Glomerular endothelial cell (primary cell): ENCODE data around the gene KAZN. TPM values are rescaled to one million over a fixed set of nuclear protein-coding genes. Genes with fewer than 3 reads are reported as not detected.

ENCODE experiments used
- DNase-seq: peaks from one replicate; pipeline ENCODE4 v3.0.0-alpha.2; 2011; ENCODE audit warnings: low read depth, low spot score; ENCODE audit errors: extremely low read depth
- total RNA-seq: library from RNA; depleted of rRNA; stranded (reverse); fragments of >200 nt; gene quantifications from 2 replicates; pipeline ENCODE4 v1.2.3, GENCODE V29; 2015

KAZN gene
- total RNA-seq, 1 donor from 2014 or later = 6.9 TPM

DNA sequence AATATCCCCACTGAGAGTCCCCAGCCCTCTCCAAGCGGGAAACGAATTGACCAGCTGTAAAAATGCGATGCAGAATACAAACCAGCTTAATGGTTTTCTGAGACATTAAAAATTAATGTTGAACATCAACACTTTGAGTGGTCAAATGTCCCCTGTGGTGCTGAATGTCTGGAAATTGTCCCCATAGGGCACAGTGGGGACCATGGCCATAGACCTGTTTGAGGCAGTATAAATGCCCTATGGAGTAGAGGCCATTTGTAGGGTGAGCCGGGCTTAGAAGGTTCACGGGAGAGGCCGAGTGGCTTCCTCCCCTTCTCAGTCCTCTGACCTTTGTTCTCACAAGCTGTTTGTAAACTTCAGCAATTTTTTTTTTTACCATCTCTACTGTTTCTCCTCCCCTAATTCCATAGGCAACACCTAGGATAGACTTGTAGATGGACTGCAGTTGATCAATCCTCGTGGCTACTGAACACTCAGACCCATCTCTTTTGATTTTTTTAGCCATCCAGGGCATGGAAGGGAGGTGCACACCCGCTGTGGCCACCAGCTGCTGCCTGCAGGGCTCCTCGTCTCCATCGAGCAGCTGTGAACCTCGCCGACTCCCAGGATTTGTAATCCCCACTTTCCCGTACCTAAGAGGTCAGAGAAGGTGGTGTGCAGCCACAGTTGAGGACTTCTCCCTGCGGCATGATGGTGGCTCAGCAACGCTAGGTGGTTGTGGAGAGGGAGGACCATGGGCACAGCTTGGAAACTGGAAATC, 41.0 kb downstream of the KAZN start:
- DNase-seq = no peak

DNA sequence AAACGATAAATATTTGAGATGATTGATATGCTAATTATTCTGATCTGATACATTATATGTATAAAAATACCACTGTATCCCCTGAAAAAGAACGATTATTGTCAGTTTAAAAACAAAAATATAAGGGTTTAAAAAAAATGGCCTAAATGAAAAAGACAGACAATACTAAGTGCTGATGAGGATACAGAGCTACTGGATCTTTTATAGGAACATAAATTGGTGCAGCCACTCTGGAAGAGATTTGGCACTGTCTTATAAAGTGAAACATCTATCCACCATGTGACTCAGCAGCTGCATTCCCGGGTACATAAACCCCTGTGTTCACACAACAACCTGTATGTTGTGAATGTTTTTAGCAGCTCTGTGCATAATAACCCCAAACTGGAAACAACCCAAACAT, 44.2 kb downstream of the KAZN start:
- no peak for DNase-seq

DNA sequence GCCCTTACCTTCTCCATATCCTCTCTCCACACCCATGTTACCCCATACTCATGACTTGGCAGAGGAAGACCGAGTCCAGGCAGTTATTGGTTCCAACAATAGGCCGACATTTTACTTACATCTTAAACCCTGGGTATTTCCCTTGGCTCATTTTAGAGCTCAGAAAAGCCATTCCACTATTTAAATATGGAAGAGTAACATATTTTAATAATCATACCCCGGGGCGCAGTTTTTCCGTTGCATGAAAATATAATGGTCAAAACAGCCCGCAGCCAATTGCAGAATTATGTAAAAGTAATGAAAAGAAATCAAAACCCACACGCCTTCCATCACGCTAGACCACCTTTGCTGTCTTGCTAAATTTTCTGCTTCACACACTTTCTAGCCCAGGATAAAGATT, 48.5 kb downstream of the KAZN start:
- DNase-seq = no peak

DNA sequence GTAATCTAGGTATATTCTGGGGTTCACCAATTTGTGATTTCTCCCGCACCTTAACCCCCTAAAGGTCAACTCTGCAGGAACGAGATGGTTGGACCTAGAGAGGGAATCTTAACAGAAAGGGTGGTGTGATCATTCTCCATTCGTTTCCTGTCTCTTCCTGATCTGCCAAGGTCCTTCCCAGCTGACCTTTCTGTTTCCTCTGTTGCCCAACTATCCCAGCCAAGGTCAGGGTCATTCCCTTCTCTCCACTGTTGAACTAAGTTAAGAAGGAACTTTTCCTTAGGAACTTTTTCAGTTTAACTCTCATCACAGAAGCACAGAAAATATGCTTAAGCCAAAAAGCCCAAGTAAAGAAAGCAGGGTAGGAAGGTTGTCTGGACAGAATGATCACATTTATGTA, 49.3 kb downstream of the KAZN start:
- no peak for DNase-seq

DNA sequence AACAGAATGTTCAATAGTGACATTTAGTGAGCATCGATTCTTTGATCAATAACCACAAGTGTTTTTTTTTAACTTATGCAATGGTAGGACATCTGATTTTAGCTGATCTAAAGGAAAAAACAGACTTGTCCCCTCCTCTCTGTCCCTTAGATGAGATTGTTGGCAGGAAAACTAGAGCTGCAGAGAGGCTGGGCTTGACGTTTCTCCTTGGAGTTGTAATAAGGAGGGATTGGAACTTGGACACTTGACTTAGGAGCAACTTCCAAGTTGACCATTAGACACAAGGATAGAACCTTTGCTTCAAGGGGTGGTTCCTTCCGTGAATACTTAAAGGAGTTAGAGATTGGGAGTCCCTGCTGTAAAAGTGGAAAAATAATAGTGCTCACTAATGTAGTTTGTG, 49.9 kb downstream of the KAZN start:
- no peak for DNase-seq

DNA sequence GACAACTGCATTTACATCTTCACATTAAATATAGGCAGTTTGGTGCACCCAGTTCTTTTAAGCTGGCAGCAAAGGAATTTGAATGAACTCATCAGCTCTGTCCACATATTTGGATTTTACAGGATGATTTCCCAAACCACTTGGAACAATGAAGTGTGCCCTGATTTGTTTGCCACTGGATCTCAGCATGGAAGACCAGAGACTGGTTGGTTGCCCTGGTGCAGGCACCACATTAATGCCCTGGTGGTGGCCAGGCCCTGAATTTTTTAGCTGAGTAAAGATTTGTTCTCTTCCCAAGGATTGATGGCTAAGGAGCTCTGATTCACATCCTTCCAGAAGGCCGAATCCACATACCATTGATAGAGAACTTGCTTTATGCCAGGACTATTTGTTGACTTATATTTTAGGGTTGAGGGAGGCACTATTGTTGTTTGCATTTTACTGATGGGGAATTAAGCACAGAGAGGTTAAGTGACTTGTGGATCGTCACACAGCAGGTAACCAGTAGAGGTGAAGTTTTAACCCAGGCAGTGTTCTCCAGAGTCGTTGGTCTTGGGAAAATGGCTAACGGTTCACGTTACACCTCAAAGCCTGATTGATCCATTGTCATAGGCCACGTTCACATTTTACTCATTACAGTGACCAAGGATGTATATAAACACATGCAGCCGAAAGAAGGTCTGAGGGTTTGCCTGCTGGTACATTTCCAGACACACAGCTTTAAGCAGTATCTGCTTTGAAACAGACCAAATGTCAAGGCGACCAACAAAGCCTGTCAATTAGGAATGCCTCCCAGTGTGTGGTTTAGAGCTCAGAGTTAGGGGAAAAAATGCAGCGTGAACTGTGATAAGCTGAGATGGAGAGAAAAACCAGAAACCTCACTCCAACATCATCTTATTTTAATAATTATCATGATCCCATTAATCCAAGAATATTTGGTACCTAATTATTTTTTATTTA, 50.7 kb downstream of the KAZN start:
- DNase-seq = no peak

DNA sequence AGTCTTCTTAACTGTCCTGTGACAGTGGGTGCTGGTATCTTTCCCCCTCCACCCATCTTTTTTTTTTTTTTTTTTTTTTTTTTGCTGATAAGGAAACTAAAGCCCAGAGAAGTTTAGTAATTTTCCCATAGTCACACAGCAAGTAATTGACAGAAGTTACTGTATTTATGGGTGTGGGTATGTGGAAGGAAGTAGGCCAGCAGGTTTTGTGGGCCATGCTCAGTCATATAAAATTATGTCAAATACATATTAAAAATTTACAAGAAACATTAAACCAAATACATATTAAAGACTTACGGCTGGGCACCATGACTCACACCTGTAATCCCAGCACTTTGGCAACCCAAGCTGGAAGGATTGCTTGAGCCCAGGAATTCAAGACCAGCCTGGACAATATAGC, 51.5 kb downstream of the KAZN start:
- DNase-seq = no peak

DNA sequence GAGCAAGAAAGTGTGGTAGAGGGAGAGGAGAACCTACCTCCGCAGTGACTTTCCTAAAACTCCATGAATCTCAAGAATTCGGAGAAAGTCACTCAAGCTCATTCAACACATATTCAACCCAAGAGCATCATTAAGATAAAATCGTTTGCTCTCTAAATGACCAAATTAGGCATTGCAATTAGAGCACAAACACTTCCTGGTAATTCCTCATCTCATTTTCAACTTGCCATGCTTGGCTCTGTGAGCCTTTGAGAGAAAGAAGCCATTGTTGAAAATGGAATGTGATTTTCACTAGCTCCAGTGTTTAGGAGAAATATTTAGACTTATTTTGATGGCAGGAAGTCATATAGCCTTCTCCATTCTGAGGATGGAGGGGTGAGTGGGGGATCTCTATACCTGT, 52.5 kb downstream of the KAZN start:
- no peak for DNase-seq

DNA sequence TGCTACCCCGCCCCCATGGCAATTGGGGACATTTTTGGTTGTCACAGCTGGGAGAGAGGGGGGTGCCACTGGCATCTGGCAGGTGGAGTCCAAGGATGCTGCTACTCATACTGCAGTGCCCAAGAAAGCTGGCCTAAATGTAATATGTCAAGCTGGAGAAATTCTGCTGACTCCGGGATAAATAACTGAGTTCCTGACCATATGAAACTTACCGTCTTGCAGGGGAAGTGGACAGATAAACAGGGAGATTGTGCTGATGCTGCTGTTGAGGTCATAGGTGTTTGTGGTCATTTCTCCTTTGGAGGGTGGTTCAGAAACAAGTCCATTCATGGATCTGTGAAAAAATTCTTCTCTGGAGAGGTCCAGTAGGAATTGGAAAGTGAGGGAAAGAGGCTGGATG, 54.4 kb downstream of the KAZN start:
- DNase-seq = no peak

DNA sequence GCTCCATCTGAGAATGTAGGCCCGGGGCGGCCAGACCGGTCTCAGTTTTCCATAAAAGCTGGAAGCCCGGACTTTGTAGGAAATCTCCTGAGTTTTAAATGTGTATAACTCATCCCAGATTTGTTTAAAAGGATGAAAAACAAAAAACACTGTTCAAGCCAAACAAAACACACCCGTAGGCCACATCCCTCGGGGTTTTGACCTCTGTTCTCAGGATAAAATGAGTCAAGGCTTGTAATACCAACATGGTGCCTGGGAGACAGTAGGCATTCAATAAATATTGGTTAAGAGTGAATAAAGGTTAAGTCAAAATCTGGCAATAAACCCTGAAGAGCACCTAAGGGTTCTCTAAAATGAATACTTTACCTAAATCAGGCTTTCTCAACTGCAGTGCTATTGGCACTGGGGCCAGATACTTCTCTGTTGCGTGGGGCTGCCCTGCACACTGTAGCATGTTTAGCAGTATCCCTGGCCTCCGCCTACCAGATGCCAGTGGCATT, 55.0 kb downstream of the KAZN start:
- no peak for DNase-seq

DNA sequence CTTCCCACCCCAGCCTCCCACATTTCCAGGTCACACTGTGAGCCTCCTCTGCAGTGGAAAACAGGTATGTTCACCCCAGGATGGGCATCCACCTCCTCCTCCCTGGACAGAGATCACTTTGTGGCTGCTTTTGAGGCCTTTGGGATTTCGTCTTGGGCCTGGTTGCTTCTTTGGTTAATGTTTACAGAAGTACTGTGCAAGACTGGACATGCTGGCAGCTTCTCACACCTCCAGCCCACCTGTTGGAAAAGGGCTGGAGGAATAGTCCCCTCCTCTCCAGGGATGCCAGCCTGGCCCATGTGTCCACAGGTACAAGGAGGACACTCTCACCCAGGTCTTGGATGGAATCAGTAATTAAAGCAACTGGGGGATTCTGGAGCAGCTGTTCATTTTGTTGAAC, 56.1 kb downstream of the KAZN start:
- DNase-seq = no peak

DNA sequence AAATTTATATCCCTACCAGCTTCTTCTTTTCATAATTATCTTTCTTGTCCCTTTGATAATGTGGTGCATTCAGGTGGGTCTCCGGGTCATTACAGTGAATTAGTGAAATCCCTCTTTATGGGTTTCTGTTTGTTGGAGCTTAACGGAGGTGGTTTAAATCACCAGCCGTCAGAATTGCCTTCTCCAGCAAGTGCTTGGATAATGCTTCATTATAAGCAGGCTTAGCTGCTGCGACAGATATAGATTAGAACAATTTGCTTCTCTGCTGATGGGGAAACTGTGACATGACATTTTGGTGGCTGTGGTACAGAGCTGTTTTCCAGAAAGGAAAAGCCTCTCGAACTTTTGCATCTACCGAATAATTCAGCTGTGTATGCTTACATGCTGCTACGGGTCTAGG, 56.9 kb downstream of the KAZN start:
- no peak for DNase-seq

DNA sequence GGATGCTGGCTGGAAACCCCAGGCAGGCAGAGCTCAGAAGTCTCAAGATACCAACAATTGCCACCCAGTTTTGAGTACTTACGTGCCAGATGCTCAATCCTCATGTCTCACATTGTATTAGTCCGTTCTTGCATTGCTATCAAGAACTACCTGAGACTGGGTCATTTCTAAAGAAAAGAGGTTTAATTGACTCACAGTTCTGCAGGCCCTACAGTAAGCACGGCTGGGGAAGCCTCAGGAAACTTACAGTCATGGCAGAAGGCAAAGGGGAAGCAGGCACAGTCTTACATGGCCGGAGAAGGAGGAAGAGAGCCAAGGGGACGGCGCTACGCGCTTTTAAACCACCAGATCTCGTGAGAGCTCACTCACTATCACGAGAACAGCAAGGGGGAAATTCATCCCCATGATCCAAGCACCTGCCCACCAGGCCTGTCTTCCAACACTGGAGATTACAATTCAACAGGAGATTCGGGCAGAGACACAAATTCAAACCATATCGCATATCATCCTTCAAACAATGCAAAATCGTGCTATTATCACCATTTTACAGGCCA, 58.0 kb downstream of the KAZN start:
- DNase-seq = no peak

DNA sequence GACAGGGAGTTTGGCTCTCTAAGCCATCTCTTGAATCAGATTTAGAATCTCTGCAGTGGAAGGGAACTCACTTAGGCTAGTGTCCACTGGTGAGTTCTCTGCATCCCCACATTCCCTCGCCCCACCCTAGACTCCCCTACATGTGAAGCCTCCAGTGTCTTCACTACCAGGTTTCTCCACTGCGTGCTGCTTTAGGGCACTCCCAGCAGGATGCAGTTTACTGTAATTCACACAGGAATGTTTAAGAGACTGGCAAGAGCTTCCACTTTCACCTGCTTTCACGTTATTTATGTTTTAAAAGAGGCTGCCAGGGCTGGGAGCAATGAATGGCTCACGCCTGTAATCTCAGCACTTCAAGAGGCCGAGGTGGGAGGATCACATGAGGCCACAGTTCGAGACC, 60.2 kb downstream of the KAZN start:
- DNase-seq = no peak

DNA sequence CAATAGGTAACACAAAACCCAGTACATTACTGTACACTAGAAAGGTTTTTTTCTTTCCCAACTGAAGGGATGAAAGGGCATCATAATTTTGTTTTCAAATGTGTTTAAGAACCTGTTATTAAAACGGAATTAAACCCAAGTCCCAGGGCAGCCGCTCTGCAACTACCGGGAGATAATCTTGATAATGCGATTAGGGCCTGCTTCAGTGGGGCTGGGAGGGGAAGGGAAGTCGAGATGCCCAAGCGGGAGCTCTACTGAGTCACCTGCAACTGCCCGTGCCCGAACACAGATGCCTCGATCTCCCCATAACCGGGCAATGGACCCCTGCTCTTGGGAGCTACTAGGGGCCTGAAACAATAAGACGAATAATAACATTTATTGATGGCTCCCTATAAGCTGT, 61.4 kb downstream of the KAZN start:
- DNase-seq = no peak

DNA sequence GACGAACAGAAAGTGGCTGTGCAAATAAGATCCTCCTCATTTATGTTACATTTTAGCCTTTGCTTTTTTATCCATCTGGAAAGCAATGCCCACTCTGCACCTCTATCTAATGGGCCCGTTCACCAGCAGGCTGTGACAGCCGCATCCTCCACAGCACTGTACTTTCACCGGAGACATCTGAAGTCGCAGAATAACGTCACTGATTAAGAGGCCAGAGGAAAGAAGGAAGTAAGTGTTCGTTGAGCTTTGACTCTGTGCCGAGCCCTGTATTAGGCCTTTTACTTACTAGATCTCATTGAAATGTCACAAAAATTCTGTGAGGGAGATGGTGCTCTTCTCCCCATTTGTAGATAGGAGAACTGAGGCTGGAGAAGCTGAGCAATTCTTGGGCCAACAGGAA, 62.3 kb downstream of the KAZN start:
- no peak for DNase-seq

DNA sequence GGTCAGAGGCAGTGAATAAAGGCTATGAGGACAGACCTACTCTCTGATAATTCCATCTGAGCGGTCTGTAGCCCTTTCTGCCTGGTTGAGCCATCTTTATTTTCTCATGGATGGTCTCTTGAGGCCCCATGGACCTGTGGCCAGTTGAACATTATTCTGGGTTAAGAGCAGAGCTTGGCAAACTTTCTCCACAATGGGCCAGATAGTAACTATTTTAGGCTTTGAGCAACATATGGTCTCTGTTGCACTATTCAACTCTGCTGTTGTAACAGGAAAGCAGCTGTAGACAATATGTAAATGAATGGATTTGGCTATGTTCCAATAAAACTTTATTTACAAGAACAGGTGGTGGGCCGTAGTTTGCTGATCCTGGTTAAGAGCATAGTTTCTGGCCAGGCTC, 62.7 kb downstream of the KAZN start:
- DNase-seq = no peak

DNA sequence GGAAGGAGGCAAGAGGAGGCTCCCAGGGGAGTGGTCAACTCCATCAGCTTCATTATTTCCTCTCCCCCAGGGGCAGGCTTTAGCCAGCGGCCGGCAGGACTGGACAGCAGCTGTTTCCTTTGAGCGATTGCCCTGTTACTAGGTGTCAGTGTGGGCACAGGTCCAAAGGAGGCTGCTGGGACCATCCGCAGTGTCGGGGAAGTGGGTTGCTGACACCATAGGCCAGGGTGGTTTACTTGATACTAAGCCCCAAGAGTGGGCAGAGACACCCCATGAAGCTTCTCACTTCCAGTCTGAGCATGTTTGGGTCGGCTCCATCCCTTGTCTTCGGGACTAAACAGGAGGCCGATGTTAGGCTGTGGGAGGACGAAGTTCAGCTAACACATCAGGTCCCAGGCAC, 63.6 kb downstream of the KAZN start:
- DNase-seq = no peak

DNA sequence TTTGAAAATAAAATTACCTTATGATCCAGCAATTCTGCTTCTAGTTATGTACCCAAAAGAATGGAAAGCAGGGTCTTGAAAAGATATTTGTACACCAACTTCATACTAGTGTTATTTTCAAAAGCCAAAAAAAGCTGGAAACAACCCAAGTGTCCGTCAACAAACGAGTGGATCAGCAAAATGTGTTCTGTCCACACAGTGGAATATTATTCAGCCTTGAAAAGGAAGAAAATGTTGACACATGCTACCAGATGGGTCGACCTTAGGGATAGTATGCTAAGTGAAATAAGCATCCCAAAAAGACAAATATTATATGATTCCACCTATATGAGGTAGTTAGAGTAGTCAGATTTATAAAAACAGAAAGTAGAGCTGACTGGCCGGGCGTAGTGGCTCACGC, 65.3 kb downstream of the KAZN start:
- DNase-seq = no peak

DNA sequence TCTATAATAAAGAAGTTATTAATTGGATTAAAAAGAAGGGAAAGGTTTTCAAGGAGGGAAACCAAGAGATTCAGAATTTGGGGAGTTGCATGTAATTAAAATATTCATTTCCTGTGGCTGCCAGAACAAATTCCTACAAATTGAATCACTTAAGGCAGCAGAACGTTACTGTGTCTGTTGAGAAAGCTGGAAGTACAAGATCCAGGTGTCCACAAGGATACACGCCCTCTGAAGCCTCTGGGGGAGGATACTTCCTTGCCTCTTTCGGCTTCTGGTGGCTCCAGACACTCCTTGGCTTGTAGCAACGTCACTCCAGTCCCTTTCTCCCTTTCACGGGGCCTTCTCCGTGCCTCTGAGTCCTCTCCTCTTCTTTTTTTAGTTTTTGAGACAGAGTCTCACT, 67.9 kb downstream of the KAZN start:
- DNase-seq = no peak

DNA sequence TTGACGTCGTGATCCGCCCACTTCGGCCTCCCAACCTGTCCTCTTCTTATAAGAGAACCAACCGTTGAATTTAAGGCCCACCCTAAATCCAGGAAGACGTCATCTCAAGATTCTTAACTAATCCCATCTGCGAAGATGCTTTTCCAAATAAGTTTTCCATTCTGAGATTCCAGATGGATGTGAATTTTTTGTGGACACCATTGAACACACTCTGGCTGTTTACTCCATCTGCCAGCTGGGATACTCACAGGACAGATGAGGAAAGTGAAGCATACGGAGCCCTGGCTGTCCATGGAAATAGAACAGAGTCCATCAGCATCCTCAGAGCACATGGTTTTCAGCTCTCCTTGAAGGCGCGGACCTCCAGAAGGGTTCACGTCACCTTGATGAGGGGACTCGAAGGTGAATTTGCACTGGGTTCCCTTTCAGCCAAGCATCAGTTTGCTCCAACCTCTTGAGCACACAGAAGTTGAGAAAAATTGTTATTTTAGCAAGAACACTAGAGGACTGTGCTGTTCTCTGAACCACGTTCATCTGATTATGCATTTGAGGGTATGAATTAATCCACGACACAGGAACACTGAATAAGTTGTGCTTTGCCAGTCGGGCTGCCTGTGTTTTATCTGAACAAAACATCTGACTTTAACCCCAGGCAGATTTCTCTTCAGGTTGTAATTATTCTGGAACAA, 68.6 kb downstream of the KAZN start:
- DNase-seq = no peak
